ENCODE data around the gene TM7SF2.

Gene TM7SF2

GRCh38 chr11:65111744-65112545, at the start of gene TM7SF2:
Gene TM7SF2 (plus strand): TSS chr11:65111872. CDS start chr11:65112016, 144 bp downstream.
- peak; percentile 95 for DNase-seq

GRCh38 chr11:65063532-65063931, 48.1 kb upstream of the TM7SF2 start:
- DNase-seq: no peak

DNA sequence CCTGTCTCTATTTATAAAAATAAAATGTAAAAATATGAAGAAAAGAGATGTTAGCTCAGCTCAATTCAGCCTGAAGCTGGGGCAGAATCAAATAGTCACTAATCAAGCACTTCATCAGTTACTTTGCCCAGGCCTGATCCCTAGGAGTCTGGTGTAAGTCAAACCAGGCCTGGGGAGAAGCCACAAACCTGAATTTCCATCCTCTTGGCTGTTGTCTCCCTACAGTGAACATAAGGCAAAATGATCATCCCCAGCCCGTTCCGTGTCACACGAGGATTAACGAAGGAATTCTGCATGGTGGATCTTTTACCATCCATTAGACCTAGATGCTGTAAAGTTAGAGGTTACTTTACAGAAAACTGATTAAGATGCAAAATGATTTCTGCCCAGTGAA, 46.8 kb upstream of the TM7SF2 start:
- no peak for DNase-seq

DNA sequence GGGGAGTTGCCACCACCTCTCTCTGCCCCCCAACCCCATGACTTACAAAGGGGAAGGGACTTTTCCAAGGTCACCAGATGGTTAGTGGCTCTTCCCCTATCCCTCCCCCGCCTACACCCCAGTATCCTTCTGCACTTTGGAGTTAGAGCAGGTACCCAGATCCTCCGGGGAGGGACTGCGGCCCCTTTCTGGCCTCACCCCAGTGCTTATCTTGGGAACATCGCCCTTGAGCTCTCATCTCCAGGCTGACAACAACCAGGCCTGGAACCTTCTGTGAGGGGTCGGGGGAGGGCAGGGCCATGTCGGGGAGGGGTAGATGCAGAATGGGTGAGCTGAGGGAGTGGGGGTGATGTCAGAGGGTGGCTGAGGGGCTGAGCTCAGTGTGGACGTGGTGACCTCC, 45.8 kb upstream of the TM7SF2 start:
- DNase-seq: no peak

DNA sequence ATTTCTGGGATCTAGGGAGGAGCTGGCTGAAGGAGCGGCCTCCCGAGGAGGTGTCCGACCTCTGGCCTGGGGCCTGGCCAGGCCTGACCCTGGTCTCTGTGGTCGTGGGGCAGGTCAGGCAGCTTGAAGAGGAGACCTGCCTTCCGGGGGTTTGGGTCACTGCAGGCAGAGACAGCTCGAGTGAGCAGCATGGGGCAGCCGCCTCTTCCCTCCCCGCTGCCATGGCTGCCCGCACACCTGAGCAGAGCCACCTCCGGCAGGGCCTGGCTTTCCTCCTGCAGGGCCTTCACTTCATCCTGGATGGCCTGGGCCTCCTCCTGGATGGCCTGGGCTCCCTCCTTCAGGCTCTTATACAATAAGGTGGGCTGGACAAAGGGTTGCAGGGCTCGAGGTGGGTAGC, 45.4 kb upstream of the TM7SF2 start:
- no peak for DNase-seq

DNA sequence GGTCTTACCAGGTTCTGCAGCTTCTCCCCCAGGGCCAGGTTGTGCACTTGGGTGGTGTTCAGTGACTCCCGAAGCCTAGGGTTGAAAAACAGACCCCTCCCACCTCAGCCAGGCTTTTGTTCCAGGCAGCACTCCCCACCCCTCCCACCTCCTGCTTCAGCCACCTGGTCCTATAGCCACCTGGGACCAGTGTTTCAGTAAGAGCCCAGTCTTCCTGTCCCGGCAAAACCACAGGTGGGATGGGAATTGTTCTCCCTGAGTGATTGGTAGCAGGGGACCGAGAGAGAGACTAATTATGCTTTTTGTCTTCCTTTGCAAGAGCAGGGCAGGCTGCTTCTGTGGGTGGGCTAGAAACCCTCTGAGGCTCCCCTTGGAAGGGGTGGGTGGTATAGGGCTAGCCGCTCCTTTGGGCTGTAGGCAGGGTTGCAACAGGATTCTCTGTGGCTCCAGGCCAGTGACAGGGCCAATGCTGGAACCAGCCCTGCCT, 44.8 kb upstream of the TM7SF2 start:
- DNase-seq: peak; percentile 6

DNA sequence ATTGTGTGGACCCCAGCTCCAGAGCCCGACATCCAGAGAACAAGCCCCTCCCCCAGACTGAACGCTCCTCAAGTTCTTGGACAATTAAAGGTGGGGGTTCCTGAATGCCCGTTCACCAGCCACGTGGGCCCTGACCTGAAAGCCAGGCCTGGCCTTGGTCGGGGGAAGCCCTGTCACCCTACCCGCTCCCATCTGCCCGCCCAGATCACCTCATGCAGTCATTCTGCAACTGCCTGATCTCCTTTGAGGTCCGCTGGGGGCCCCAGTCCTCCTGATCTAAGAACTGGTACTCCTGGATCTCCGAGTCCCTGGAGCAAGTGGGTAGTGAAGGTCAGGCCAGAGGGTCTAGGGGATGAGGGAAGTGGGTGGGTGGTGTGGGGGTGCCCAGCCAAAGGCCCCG, 44.2 kb upstream of the TM7SF2 start:
- no peak for DNase-seq

- DNase-seq: no peak
Measured at GRCh38 chr11:65069217-65069616, 42.5 kb upstream of the TM7SF2 start.

DNA sequence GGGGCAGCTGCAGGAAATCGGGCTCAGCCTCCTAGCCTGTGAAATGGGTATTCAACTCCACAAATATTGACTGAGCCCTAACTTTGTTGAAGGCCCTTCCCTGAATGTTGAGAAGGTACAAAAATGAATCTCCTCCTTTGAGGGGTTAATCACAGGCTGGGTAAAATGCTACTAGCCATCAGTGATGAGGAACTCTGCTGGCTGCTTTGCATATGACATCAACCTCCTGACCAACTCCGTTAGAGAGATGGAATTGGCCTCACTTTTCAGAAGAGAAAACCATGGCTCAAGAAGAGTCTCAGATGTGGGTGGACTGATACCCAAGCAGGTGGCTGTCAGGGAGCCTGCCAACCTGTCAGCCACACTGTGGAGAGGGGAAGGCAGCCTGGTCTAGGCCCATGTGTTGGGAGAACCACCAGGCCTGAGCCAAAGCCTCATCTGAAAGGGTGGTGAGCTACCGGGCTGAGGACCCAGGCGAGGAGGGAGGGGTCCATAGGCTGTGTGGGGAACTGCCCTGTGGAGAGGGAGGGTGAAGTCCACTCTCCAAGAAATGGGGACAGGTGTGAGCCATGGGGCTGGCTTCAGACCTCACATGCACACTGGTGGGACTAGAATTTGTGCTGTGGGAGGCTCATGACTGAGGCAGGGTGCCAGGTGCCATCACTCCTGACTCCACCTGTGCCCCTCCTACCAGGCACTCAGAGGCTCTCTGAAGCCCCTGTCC, 39.6 kb upstream of the TM7SF2 start:
- DNase-seq: no peak

DNA sequence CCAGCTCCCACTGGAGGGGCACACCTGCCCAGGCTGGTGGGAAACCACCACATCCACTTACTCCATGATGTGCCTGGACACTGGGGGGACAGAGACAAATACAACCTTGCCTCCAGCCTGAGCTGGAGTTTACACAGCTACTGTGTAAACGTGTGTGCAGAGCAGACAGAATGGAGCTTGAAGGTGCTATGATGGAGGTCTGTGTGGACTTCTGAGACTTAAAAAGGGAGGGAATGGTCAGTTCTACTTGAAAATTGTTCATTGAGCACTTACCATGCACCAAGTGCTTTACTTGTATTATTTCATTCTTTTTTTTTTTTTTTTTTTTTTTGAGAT, 39.1 kb upstream of the TM7SF2 start:
- no peak for DNase-seq

DNA sequence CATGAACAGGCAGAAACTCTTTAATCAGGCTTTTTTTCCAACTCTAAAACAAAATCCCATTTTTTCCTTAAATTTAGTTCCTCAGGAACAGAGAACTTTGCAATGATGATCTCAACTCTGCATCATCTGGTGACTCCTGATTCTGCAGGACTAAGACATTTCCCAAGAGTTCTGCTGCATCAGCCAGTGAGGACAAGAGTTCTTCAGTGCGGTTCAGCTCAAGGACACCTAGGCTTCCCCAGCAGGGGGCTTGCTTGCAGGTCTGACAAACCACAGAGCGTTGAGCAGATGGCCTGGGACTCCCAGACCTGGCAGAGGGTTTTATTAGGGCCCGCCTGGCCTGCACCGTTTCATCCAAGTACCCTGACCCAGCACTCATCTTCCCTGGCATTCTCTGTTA, 34.2 kb upstream of the TM7SF2 start:
- DNase-seq: no peak

DNA sequence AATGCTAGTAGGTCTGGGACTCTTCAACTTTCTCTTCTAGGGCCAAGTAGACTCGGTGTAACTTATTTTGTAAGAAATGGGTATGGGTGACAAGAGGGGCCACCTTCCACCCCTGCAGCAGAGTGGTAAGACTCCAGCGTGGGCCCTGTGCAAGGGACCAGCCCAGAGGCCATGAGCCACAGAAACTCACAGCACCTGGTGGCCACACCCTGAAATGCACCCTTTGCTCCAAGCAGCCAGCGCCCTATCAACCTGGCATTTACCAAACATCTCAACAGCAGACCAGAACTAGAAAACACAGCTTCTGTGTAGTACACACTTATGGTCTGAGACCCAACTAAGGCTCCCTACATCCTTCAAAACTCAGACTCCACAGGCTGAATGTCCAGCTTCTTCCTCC, 33.5 kb upstream of the TM7SF2 start:
- DNase-seq: peak; percentile 22

GRCh38 chr11:65078786-65079342, 32.8 kb upstream of the TM7SF2 start:
- DNase-seq: no peak

DNA sequence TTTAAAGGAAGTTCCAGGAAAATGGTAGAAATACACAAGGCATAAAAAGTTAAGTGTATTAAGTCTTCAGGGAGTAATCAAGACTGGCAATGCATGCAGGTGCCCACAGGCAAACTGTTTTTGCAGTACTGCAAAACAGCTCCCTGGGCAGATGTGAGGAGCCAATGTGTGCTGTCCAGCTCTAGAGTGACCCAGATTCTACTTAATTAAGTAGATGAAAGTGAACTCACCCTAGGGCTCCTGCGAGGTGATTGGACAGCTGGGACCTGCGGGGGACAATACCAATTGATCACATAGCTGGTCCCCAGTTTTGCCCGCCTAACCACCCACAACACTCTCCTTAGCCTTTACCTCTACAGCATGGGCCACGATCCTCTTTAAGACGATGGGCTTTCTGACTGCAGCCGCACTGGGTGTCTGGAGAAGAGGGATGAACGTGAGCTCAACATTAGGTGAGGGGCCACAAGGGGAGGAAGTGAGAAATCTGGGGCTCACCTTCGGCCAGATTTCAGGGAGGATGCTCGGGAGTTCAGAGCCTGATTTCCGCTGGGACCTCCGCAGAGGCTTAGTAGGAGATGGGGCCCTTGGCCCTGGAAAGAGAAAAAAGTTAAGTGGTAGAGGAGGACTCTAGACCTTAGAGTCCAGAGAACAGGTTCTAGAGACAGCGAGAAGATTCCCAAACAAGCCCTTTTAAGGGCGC, 28.4 kb upstream of the TM7SF2 start:
- no peak for DNase-seq

GRCh38 chr11:65083834-65084597, 27.7 kb upstream of the TM7SF2 start, which contains the start of the genes CDCA5 and ZFPL1:
Gene CDCA5 (minus strand): TSS chr11:65084040. CDS start chr11:65083978, 62 bp downstream.
Gene ZFPL1 (plus strand): TSS chr11:65084222. CDS start chr11:65084699, 477 bp downstream.
- DNase-seq: peak; percentile 96

DNA sequence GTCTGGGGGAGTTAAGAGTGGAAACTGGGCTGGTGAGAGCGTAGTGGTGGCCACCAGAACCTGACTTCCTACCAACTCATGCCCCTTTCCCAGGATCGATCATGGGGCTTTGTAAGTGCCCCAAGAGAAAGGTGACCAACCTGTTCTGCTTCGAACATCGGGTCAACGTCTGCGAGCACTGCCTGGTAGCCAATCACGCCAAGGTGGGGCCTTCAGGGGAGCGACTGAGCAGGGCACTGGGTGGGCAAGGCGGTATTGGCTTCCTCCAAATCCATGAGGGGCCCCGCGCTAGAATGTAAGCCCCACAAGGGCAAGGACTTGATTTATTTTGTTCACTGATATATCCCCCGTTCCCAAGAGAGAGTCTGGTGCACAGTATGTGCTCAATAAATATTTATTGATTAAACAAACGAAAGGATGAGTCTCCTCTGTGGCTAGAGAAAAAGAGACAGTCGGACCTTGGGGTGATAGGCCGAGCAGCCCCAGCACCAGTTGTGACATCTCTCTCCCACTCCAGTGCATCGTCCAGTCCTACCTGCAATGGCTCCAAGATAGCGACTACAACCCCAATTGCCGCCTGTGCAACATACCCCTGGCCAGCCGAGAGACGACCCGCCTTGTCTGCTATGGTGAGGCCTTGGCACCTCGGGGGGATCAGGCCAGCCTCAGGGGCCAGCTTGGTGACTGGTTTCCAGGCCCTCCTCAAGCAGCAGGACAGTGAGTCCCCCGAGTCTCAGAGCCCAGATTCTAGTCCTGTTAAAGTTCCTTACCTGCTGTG, 26.9 kb upstream of the TM7SF2 start:
- no peak for DNase-seq

GRCh38 chr11:65085446-65085845, 26.2 kb upstream of the TM7SF2 start:
- no peak for DNase-seq

DNA sequence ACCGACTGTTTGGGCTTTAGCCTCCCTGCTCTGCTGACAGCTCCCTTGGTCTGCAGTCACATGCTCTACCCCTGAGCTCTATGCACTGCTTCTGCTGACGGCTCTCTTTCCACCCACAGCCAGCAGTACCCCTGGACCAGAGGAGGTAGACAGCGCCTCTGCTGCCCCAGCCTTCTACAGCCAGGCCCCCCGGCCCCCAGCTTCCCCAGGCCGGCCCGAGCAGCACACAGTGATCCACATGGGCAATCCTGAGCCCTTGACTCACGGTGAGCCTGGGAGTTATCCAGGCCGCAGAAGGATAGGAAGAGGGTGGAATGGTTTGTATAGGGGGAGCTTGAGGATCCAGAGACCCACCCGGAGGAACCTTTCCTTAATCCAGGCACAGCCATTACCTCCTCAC, 24.9 kb upstream of the TM7SF2 start:
- DNase-seq: no peak

GRCh38 chr11:65087216-65087615, 24.5 kb upstream of the TM7SF2 start:
- no peak for DNase-seq

DNA sequence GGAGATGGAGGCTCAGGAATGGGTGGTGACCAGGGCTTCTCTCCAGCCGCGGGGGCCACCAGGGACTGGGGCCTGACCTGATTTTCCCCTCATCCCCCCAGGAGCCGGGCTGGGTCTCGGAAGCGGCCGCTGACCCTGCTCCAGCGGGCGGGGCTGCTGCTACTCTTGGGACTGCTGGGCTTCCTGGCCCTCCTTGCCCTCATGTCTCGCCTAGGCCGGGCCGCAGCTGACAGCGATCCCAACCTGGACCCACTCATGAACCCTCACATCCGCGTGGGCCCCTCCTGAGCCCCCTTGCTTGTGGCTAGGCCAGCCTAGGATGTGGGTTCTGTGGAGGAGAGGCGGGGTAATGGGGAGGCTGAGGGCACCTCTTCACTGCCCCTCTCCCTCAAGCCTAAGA, 23.8 kb upstream of the TM7SF2 start:
- no peak for DNase-seq

DNA sequence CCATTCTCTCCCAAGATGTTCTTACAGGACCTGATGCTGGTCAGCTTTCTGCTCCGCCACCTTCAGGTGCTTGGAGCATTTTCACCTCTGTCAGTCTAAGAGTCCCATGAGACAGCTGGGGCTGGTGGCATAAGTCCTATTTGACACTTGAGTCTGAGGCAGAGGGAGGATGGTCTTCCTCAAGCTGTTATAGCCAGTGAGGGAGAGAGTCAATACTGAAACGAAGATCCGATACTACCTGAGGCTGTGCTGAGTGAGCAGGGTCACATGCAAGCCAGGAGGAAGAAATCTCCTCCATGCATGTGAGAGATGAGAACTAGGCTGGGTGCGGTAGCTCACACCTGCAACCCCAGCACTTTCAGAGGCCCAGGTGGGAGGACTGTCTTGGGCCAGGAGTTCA, 22.1 kb upstream of the TM7SF2 start:
- DNase-seq: no peak

DNA sequence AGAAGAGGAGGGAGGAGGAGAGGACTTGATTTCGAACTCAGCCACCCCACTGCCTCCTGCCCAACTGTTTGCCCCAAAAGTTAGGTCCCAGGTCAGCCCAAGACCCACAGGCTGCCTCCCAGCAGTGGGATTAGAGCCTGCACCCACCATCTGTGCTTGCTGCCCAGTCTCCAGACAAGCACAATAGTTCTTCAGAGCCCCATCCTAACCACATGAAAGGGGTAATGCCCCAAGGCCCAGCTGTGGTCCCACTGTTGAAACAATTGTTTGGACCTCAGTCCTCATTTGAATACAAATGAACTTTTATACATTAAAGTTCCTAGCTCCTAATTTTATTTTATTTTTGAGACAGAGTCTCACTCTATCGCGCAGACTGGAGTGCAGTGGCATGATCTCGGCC, 21.0 kb upstream of the TM7SF2 start:
- DNase-seq: no peak

Measured in NCI-H526 treated with DMSO at 0.1 percent for 48 hours (cell line).